CMK (cell line): ENCODE results near the gene CNTLN.
A peak's percentile ranks its signal among the peaks of the same experiment; 100 is the strongest.
"Not testable (repeated sequence)": the region's sequence is repeated elsewhere in the genome, so short reads cannot be mapped to it uniquely, and the experiment has no call there.

Experiments
- DNase-seq: peaks from one replicate; pipeline ENCODE4 v3.0.0-alpha.2; 2010; ENCODE audit warnings: low read depth

Gene CNTLN

GRCh38 chr9:17491780-17492179, 356.9 kb downstream of the CNTLN start:
- no peak for DNase-seq

GRCh38 chr9:17503196-17503595, 368.4 kb downstream of the CNTLN start:
- no peak for DNase-seq

- no peak for DNase-seq
These were observed 374.3 kb downstream of the CNTLN start for GRCh38 chr9:17509151-17509550.

- no peak for DNase-seq
These were observed 374.9 kb downstream of the CNTLN start for GRCh38 chr9:17509701-17510100.

- DNase-seq: no peak
These were observed 384.9 kb downstream of the CNTLN start for GRCh38 chr9:17519761-17520160.

- DNase-seq: no peak
These were observed 385.6 kb downstream of the CNTLN start for GRCh38 chr9:17520268-17521064.

GRCh38 chr9:17521100-17521855, 386.4 kb downstream of the CNTLN start:
- DNase-seq: no peak

- not testable (repeated sequence) for DNase-seq
These were observed 391.9 kb downstream of the CNTLN start for GRCh38 chr9:17526726-17527125.

GRCh38 chr9:17528859-17529258, 394.0 kb downstream of the CNTLN start:
- no peak for DNase-seq

GRCh38 chr9:17531642-17532254, 396.9 kb downstream of the CNTLN start:
- DNase-seq: peak; percentile 4

GRCh38 chr9:17532461-17532860, 397.6 kb downstream of the CNTLN start:
- no peak for DNase-seq

GRCh38 chr9:17535176-17535575, 400.3 kb downstream of the CNTLN start:
- no peak for DNase-seq

GRCh38 chr9:17536027-17536426, 401.2 kb downstream of the CNTLN start:
- no peak for DNase-seq

- DNase-seq: no peak
These were observed 416.2 kb downstream of the CNTLN start for GRCh38 chr9:17551023-17551422.
